Endothelial cell of umbilical vein (primary cell): ENCODE measurements around the gene AP1M1. TPM values are rescaled to one million over a fixed set of nuclear protein-coding genes. Genes with fewer than 3 reads are reported as not detected.

Source experiments
- BruUV-seq: library from RNA; stranded (reverse); fragments of 400-500 nt; replicated peaks from 2 replicates; lab custom pipeline; 2021; lab: Mats Ljungman, UMichigan
- CTCF ChIA-PET: fragments of 300-600, 350-600 bp; sonication (Branson Sonifier 250); formaldehyde crosslinking; loops from one replicate; lab custom pipeline; 2021; ENCODE audit warnings: antibody characterized with exemption, inconsistent platforms; lab: Charles Lee
- POLR2A ChIA-PET: fragments of 300-600, 350-600 bp; sonication (Branson Sonifier 250); formaldehyde crosslinking; loops from one replicate; lab custom pipeline; 2021; ENCODE audit warnings: antibody characterized with exemption, inconsistent platforms; lab: Charles Lee
- DNase-seq: peaks from one replicate; pipeline ENCODE4 v3.0.0-alpha.2; 2011; ENCODE audit warnings: low read depth, low spot score
- FAIRE-seq: peaks from 2 replicates; lab custom pipeline; 2011; peaks lifted over from hg19 to GRCh38; lab: Jason Lieb, UNC
- H2AFZ ChIP-seq: 2 replicates; pipeline ENCODE4 v1.6.0; 2012; ENCODE audit warnings: low read depth, low read length, control low read depth, inconsistent platforms
- H3K27ac ChIP-seq: 2 replicates; pipeline ENCODE4 v1.5.1; 2011; ENCODE audit warnings: low read depth, mild to moderate bottlenecking, control low read depth, low read length, moderate library complexity; ENCODE audit not compliant: insufficient read depth
- H3K27me3 ChIP-seq, 2 experiments: 2 replicates each; pipeline versions ENCODE4 v1.6.0 to v1.6.1; 2011; ENCODE audit warnings: low read length in 2 of 2, mixed read lengths in 1 of 2; ENCODE audit not compliant: control insufficient read depth in 2 of 2, insufficient read depth in 2 of 2
- H3K36me3 ChIP-seq, 2 experiments: 2 replicates in 1 of 2; 3 replicates in 1 of 2; pipeline ENCODE4 v1.5.1; 2011; ENCODE audit warnings: low read length in 2 of 2, mild to moderate bottlenecking in 1 of 2, moderate library complexity in 1 of 2; ENCODE audit not compliant: control insufficient read depth in 2 of 2, insufficient read depth in 2 of 2; ENCODE audit errors: extremely low read depth in 1 of 2
- H3K4me1 ChIP-seq: 3 replicates; pipeline ENCODE4 v1.5.1; 2011; ENCODE audit warnings: mild to moderate bottlenecking, low read length; ENCODE audit not compliant: control insufficient read depth, insufficient read depth; ENCODE audit errors: extremely low read depth
- H3K4me2 ChIP-seq: 2 replicates; pipeline ENCODE4 v1.6.1; 2011; ENCODE audit warnings: low read length, control low read depth, mixed read lengths; ENCODE audit not compliant: insufficient read depth
- H3K4me3 ChIP-seq, 3 experiments: fragments of 200-600 bp in 1 of 3; sonication (generic), shearing (Covaris generic) in 1 of 3; replicated peaks in 1 of 3; 2 replicates each; pipeline ENCODE4 v1.5.1; 2011 to 2016; ENCODE audit warnings: control low read depth in 3 of 3, low read length in 3 of 3, mild to moderate bottlenecking in 2 of 3, inconsistent platforms in 1 of 3, low read depth in 1 of 3, moderate library complexity in 1 of 3; ENCODE audit not compliant: insufficient read depth in 1 of 3
- H3K79me2 ChIP-seq: 2 replicates; pipeline ENCODE4 v1.6.0; 2012; ENCODE audit warnings: low read length, inconsistent platforms; ENCODE audit not compliant: control insufficient read depth, insufficient read depth
- H3K9ac ChIP-seq: replicated peaks from 2 replicates; pipeline ENCODE3; 2011; ENCODE audit warnings: low read length, control low read depth; ENCODE audit not compliant: insufficient read depth; ENCODE audit errors: extremely low read depth
- H3K9me1 ChIP-seq: replicated peaks from 3 replicates; pipeline ENCODE4 v1.6.0; 2011; ENCODE audit warnings: mild to moderate bottlenecking, low read length; ENCODE audit not compliant: control insufficient read depth, insufficient read depth; ENCODE audit errors: extremely low read depth
- H3K9me3 ChIP-seq: replicated peaks from 2 replicates; pipeline ENCODE4 v1.5.1; 2012; ENCODE audit warnings: low read length, inconsistent platforms; ENCODE audit not compliant: control insufficient read depth, insufficient read depth
- H4K20me1 ChIP-seq: replicated peaks from 2 replicates; pipeline ENCODE3; 2011; ENCODE audit warnings: mild to moderate bottlenecking, low read length; ENCODE audit not compliant: control insufficient read depth, insufficient read depth; ENCODE audit errors: extremely low read depth
- EZH2 ChIP-seq: IDR thresholded peaks from 2 replicates; pipeline ENCODE4 v1.6.1; 2012; ENCODE audit warnings: borderline replicate concordance, low read depth, mild to moderate bottlenecking, moderate library complexity, low read length, inconsistent platforms; ENCODE audit not compliant: severe bottlenecking
- FOS ChIP-seq: IDR thresholded peaks from 2 replicates; pipeline ENCODE4 v1.6.1; 2011; ENCODE audit warnings: mild to moderate bottlenecking, low read length, moderate library complexity, borderline replicate concordance; ENCODE audit not compliant: insufficient read depth
- GATA2 ChIP-seq: IDR thresholded peaks from 2 replicates; pipeline ENCODE4 v1.7.0; 2011; ENCODE audit warnings: low read depth, mild to moderate bottlenecking, moderate library complexity, mixed read lengths, low read length; ENCODE audit not compliant: insufficient read length, insufficient read depth
- JUN ChIP-seq: IDR thresholded peaks from 2 replicates; pipeline ENCODE4 v1.6.1; 2011; ENCODE audit warnings: borderline replicate concordance, low read depth; ENCODE audit not compliant: insufficient read length, insufficient read depth
- MYC ChIP-seq: IDR thresholded peaks from one replicate; pipeline ENCODE4 v1.6.1; 2011; ENCODE audit warnings: mild to moderate bottlenecking, low read depth, low read length
- POLR2A ChIP-seq: IDR thresholded peaks from 2 replicates; pipeline ENCODE4 v1.6.1; 2012; ENCODE audit warnings: low read depth, mild to moderate bottlenecking, control low read depth, low read length
- POLR2AphosphoS5 ChIP-seq: IDR thresholded peaks from 2 replicates; pipeline ENCODE4 v1.6.1; 2012; ENCODE audit warnings: low read depth, mild to moderate bottlenecking, control low read depth, low read length, moderate library complexity; ENCODE audit not compliant: insufficient read depth
- dilution Hi-C: fragments of 300-500 bp; cut with MboI; formaldehyde crosslinking; loops from one replicate; pipeline ENCODE4 v1.15.0; 2019; ENCODE audit warnings: low sequenced_read_pairs; ENCODE audit not compliant: extremely low pct_ligation_motif_present
- intact Hi-C: fragments of 100-400 bp; cut with micrococcal nuclease; formaldehyde crosslinking; loops from one replicate; pipeline ENCODE4 v1.10.0; 2022
- polyA plus RNA-seq, 4 experiments: library from polyadenylated mRNA; depleted of rRNA in 3 of 4; stranded (reverse) in 3 of 4; unstranded in 1 of 4; fragments of >200 nt; gene quantifications; 2 replicates each; pipeline versions ENCODE4 v1.2.1 to v1.2.3, GENCODE V29; 2011 to 2012; ENCODE audit warnings: missing spikeins in 1 of 4
- total RNA-seq: library from RNA; stranded (reverse); gene quantifications from 2 replicates; pipeline ENCODE4 v1.2.3, GENCODE V29; 2021
- TF ChIP-seq, protein P1 (sequence below), 2 donors: IDR thresholded peaks; 1 replicate in 1 of 2; 2 replicates in 1 of 2; pipeline ENCODE4 v1.5.1; 2011; ENCODE audit warnings: low read length in 2 of 2, mild to moderate bottlenecking in 2 of 2, moderate library complexity in 2 of 2, control low read depth in 1 of 2, inconsistent platforms in 1 of 2, low read depth in 1 of 2; ENCODE audit not compliant: insufficient read depth in 1 of 2; ENCODE audit errors: extremely low read depth in 1 of 2
- TF ChIP-seq, protein P2 (sequence below): IDR thresholded peaks from 2 replicates; pipeline ENCODE4 v1.6.1; 2011; ENCODE audit not compliant: insufficient read depth, insufficient read length

The AP1M1 gene
- total and polyA plus RNA-seq, 2 donors (not counting 3 experiments of a cell fraction or from before 2014, with no cell fraction given), result 99.3 to 129 TPM

DNA sequence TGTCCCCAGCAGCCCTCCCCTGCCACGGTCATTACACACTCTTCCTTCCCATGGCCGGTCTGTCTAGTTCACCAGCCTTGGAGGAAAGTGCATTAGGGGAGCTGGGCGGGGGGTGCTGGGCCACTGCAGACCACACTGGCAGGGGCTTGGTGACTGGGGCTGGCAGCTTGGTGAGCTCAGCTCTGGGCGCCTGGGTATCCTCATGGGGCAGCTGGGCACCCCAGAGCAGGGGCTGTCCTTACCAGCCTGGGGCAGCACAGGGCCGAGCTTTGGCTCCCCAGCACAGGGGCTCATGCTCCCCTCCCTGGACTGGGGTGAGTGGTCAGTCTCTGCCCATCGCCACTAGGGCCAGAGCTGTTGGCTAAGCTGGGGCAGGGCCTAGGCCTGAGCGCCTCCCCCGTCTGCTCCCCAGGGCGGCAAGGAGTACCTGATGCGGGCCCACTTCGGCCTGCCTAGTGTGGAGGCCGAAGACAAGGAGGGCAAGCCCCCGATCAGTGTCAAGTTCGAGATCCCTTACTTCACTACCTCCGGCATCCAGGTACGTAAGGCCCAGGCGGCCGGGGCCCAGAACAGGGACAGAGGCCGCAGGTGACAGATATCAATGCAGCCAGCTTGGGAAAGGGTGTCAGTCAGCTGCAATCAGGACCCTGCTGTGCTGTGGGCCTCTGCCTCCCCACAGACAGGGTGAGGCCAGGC lies 35.5 kb downstream of the AP1M1 start:
- Histone ChIP-seq H2AFZ (no peak overlapping the region), H3K4me2 (no peak overlapping the region), H3K36me3 (peaks cover 12 to 53% of the 10 kb centered on the region in 2 experiments), H3K4me1 (no peaks in the 10 kb centered on the region), H3K4me3 (no peak overlapping the region), H3K9ac (no peak overlapping the region), H3K79me2 (no peaks in the 10 kb centered on the region), H3K27me3 (no peaks in the 10 kb centered on the region), H4K20me1 (no peaks in the 10 kb centered on the region), H3K9me1 (no peaks in the 10 kb centered on the region), H3K9me3 (no peaks in the 10 kb centered on the region), H3K27ac (no peak overlapping the region)
- ChIA-PET POLR2A (no interaction called here), CTCF (no interaction called here)
- intact Hi-C loops, result no loop called here
- no peak for DNase-seq
- TF ChIP-seq, protein P1, sequence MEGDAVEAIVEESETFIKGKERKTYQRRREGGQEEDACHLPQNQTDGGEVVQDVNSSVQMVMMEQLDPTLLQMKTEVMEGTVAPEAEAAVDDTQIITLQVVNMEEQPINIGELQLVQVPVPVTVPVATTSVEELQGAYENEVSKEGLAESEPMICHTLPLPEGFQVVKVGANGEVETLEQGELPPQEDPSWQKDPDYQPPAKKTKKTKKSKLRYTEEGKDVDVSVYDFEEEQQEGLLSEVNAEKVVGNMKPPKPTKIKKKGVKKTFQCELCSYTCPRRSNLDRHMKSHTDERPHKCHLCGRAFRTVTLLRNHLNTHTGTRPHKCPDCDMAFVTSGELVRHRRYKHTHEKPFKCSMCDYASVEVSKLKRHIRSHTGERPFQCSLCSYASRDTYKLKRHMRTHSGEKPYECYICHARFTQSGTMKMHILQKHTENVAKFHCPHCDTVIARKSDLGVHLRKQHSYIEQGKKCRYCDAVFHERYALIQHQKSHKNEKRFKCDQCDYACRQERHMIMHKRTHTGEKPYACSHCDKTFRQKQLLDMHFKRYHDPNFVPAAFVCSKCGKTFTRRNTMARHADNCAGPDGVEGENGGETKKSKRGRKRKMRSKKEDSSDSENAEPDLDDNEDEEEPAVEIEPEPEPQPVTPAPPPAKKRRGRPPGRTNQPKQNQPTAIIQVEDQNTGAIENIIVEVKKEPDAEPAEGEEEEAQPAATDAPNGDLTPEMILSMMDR (IDR thresholded peaks at IDR 0.05; ENCODE audit: extremely low read depth in 1 of 2, insufficient read depth in 1 of 2, low read depth in 1 of 2, low read length in 2 of 2), result no peak
- TF ChIP-seq MYC, result no peak
- BruUV-seq, result no TSS peak
- dilution Hi-C loops, result no loop called here
- FAIRE-seq, result no peak

DNA sequence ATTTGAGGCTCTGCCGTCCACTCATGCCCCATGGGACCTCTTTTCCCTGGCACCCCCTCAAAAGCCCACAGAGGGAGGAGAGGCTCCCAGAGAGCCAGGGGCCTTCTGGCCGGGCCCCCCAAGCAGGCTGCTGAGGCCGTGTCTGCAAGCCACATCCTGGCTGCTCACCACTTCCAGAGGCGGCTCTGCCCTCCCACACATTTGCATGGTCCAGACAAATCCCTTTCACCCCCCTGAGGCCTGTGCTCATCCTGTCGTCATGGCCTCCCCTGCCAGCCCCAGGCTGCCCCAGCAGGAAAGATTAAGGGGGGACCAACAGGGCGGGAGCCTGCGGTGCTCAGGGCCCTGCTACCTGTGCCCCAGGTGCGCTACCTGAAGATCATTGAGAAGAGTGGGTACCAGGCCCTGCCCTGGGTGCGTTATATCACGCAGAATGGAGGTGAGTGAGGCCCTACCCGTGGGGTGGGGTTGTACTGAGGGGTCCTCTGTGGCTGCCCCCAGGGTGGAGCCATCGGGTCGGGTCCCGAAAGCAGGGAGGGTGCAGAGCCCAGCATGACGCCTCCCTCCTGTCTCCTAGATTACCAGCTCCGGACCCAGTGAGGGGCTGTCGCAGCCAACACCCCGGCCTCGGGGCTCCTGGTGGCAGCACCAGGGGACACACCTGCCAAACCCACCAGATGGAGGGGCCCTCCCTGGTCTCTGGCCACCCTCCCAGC lies 36.3 kb downstream of the AP1M1 start:
- FAIRE-seq (no peak), DNase-seq (no peak)
- H3K4me3 ChIP-seq, result no peak overlapping the region
- TF ChIP-seq POLR2AphosphoS5 (no peak), POLR2A (no peak), GATA2 (no peak), MYC (no peak), JUN (no peak), EZH2 (no peak), FOS (no peak)
- TF ChIP-seq, protein P2, sequence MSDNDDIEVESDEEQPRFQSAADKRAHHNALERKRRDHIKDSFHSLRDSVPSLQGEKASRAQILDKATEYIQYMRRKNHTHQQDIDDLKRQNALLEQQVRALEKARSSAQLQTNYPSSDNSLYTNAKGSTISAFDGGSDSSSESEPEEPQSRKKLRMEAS, result no peak
- TF ChIP-seq, protein P1 (IDR thresholded peaks at IDR 0.05; ENCODE audit: extremely low read depth in 1 of 2, insufficient read depth in 1 of 2, low read depth in 1 of 2, low read length in 2 of 2), result no peak
- H3K27me3 ChIP-seq, result no peaks in the 10 kb centered on the region
- H3K4me2 ChIP-seq, result no peak overlapping the region
- no peaks in the 10 kb centered on the region for H3K4me1 ChIP-seq
- no peak overlapping the region for H2AFZ ChIP-seq
- CTCF ChIA-PET, result no interaction called here
- POLR2A ChIA-PET, result no interaction called here
- no peak overlapping the region for H3K27ac ChIP-seq
- H3K9me3 ChIP-seq, result no peaks in the 10 kb centered on the region
- H3K9ac ChIP-seq, result no peak overlapping the region
- dilution Hi-C loops (no loop called here), intact Hi-C loops (no loop called here)
- H4K20me1 ChIP-seq, result no peaks in the 10 kb centered on the region
- BruUV-seq, result no TSS peak
- H3K9me1 ChIP-seq, result no peaks in the 10 kb centered on the region
- H3K79me2 ChIP-seq, result no peaks in the 10 kb centered on the region
- peaks cover 12 to 47% of the 10 kb centered on the region in 2 experiments for H3K36me3 ChIP-seq
